Lower lobe of right lung (tissue), 2 donors: ENCODE results near the gene SLIT3. TPM values are rescaled to one million over a fixed set of nuclear protein-coding genes. Genes with fewer than 3 reads are reported as not detected.

Experiments
- ATAC-seq, 2 donors: fragments of 200-7000 bp; cut with Tn5 transposase; one replicate each; pipeline ENCODE4 v1.9.1; 2020 to 2022; ENCODE audit warnings: mild to moderate bottlenecking in 2 of 2, moderate library complexity in 2 of 2
- DNase-seq: peaks from one replicate; pipeline ENCODE4 v3.0.0-alpha.2; 2020
- H3K27ac ChIP-seq: fragments of 200-600 bp; one replicate; pipeline ENCODE4 v1.8.0; 2022
- H3K27me3 ChIP-seq: fragments of 200-600 bp; one replicate; pipeline ENCODE4 v1.8.0; 2022; ENCODE audit warnings: low read depth
- H3K36me3 ChIP-seq: fragments of 200-600 bp; one replicate; pipeline ENCODE4 v1.8.0; 2022; ENCODE audit warnings: mild to moderate bottlenecking
- H3K4me1 ChIP-seq: fragments of 200-600 bp; one replicate; pipeline ENCODE4 v1.8.0; 2022
- H3K4me3 ChIP-seq: fragments of 200-600 bp; one replicate; pipeline ENCODE4 v1.8.0; 2022; ENCODE audit warnings: mild to moderate bottlenecking
- H3K9me3 ChIP-seq: fragments of 200-600 bp; one replicate; pipeline ENCODE4 v1.8.0; 2022
- CTCF ChIP-seq: fragments of 200-600 bp; IDR thresholded peaks from one replicate; pipeline ENCODE4 v1.8.0; 2022; ENCODE audit warnings: antibody characterized with exemption, mild to moderate bottlenecking
- intact Hi-C: fragments of 100-400 bp; cut with DNase I; formaldehyde crosslinking; loops from one replicate; pipeline ENCODE4 v1.11.0; 2022
- total RNA-seq: library from RNA; stranded (reverse); fragmentation: NEBNext Ultra II Directional; extraction: Animal tissue kit (Norgen Biotek cat#: 25700); gene quantifications from one replicate; pipeline ENCODE4 v1.2.1, GENCODE V29; 2021
- donor health status: DM: no; HTN: yes; CAD: no; lungs with severe emphysema.

SLIT3 gene
- total RNA-seq, 1 donor from 2014 or later: 48.6 TPM

DNA sequence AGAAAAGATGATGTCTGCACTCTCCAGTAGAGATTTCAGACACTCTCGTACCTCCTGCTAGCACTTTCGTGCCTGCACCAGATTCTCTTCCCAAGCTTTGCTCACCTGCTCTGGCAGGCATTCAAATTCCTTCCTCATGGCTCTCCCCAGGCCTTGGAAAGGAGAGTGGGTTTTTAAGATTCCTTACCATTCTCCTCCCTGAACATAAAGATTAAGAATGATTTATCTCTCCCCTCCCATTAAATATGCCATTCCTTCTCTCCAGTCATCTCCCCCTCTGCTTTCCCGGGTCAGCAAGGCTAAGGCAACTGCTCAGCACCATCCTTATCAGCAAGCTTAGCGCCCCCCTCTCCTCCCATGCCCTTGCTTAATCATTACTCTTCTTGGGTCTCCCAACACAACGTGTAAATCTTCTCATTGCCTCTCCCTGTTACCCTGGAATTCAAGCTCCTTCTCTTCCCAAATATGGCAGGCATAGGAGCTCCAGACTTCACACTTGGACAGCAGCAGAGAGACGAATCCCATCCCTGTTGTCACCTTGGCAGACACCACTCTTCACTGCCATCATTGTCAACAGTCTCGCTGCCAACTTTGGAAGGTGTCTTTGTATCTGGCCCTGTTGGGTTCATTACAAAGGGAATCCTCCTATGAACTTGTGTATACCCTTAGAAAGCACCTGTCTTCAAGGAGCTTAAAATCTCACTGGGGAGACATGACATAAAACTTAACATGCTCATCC, 332.9 kb downstream of the SLIT3 start:
- ATAC-seq: no peak
- Histone ChIP-seq H3K9me3 (no peaks in the 10 kb centered on the region), H3K36me3 (no peaks in the 10 kb centered on the region), H3K4me3 (no peak overlapping the region), H3K27ac (no peak overlapping the region), H3K27me3 (no peaks in the 10 kb centered on the region), H3K4me1 (no peaks in the 10 kb centered on the region)
- DNase-seq: no peak
- intact Hi-C loops: no loop called here
- TF ChIP-seq CTCF: no peak

GRCh38 chr5:168965638-168966037, 335.3 kb downstream of the SLIT3 start:
- DNase-seq (no peak), ATAC-seq (no peak)
- H3K4me3 ChIP-seq: no peak overlapping the region
- H3K36me3 ChIP-seq: no peaks in the 10 kb centered on the region
- H3K27ac ChIP-seq: no peak overlapping the region
- H3K4me1 ChIP-seq: no peaks in the 10 kb centered on the region
- intact Hi-C loops: no loop called here
- no peaks in the 10 kb centered on the region for H3K9me3 ChIP-seq
- H3K27me3 ChIP-seq: no peaks in the 10 kb centered on the region
- TF ChIP-seq CTCF: no peak

- ATAC-seq: no peak
- intact Hi-C loops: no loop called here
- DNase-seq: no peak
These were observed 336.8 kb downstream of the SLIT3 start for GRCh38 chr5:168964182-168964581.

DNA sequence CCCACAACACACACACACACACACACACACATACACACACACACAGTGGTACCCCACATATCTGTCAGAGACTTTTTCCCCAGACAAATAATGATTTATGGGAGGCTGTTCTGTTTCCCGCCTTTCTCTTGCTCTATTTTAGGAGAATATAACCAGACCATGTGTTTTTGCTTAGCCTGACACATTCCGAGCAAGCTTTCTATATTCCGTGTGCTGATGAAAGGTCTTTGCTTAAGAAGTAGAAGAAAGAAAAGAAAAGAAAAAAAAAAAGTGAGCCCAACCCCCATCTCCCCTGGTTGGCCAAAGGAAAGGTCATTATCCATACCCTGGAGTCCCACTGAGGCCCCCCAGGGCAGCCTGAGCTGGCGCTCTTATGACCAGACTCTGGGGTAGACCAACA, 338.6 kb downstream of the SLIT3 start:
- no peaks in the 10 kb centered on the region for H3K9me3 ChIP-seq
- intact Hi-C loops: no loop called here
- no peak overlapping the region for H3K27ac ChIP-seq
- DNase-seq (no peak), ATAC-seq (no peak)
- no peaks in the 10 kb centered on the region for H3K27me3 ChIP-seq
- no peaks in the 10 kb centered on the region for H3K36me3 ChIP-seq
- H3K4me1 ChIP-seq: no peaks in the 10 kb centered on the region
- TF ChIP-seq CTCF: no peak
- H3K4me3 ChIP-seq: no peak overlapping the region

More at GRCh38 chr5:168964182-168964581, 336.8 kb downstream of the SLIT3 start:
- no peaks in the 10 kb centered on the region for H3K9me3 ChIP-seq
- no peaks in the 10 kb centered on the region for H3K27me3 ChIP-seq
- TF ChIP-seq CTCF: no peak
- H3K36me3 ChIP-seq: no peaks in the 10 kb centered on the region
- no peak overlapping the region for H3K4me3 ChIP-seq
- H3K27ac ChIP-seq: no peak overlapping the region
- H3K4me1 ChIP-seq: no peaks in the 10 kb centered on the region

DNA sequence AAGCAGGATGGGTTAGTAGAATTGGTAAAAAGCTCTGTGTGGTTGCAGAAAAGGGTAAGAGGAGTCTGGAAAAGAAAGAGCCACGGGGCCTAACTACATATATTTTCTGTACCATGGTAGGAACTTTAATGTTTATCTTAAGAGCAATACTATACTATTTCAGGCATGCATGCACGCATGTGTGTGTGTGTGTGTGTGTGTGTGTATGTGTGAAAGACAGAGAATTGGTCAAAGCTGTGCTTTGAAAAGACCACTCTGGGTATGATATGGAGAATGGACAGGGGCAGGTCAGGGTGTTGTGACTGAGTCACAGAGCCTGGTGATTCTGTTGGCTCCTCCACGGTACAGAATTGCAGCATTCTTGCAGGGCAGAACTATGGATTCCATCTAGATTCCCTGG, 339.3 kb downstream of the SLIT3 start:
- Histone ChIP-seq H3K9me3 (no peaks in the 10 kb centered on the region), H3K4me3 (no peak overlapping the region), H3K36me3 (no peaks in the 10 kb centered on the region), H3K4me1 (no peaks in the 10 kb centered on the region), H3K27ac (no peak overlapping the region), H3K27me3 (no peaks in the 10 kb centered on the region)
- no peak for TF ChIP-seq CTCF
- intact Hi-C loops: no loop called here
- DNase-seq (no peak), ATAC-seq (no peak)
